ENCODE data around the gene LRP1B.

Gene LRP1B

DNA sequence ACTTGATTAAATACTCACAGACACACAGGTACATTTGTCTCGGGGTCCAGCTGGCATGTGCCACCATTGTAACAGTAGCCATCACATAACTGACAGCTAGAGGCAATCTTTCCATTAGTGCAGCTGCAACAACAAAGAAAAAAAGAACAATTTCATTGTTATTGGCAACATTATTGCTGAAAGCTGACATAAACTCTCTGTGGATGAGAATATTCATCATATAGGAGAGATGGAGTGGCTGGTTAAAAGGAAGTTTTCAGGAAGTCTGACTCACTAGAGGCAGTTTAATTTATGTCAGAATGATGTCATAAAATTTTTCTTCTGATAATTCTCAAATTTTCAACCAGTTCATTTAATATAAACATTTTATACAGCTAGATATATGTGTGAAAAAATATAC is 1860.6 kb downstream of the LRP1B start:
- no peak overlapping the region for H3K4me3 Mint-ChIP-seq
- H3K4me1 Mint-ChIP-seq: no peaks in the 10 kb centered on the region
- DNase-seq (ENCODE audit: low spot score in 2 of 2): no peak
- no peak for ATAC-seq (ENCODE audit: low read depth)
- H3K27ac Mint-ChIP-seq: no peak overlapping the region
- H3K36me3 Mint-ChIP-seq: no peaks in the 10 kb centered on the region
- peaks cover 2% of the 10 kb centered on the region for H3K9me3 Mint-ChIP-seq
- no peaks in the 10 kb centered on the region for H3K27me3 Mint-ChIP-seq

DNA sequence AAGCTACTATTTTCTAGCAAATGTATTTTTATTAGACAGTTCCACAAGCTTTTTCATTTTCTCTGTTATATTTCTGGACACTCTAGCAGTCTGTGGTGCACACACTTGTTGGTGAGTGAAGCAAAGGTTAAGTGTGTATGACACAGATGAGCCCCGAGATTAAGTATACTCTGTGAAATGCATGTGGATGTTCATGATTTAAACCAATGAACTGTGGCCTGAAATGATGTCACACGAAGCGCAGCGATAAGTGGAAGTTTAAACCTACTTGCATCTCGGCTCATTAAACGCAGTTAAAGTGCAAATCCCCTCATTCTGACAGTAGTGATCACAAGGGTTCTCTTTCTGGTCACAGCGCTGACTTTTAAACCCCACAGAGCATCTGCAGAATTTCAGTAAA is 1861.8 kb downstream of the LRP1B start:
- Mint-ChIP-seq H3K36me3 (no peaks in the 10 kb centered on the region), H3K27me3 (no peaks in the 10 kb centered on the region), H3K4me3 (no peak overlapping the region), H3K4me1 (no peaks in the 10 kb centered on the region), H3K9me3 (peaks cover 2% of the 10 kb centered on the region), H3K27ac (no peak overlapping the region)
- DNase-seq (ENCODE audit: low spot score in 2 of 2): no peak
- ATAC-seq (ENCODE audit: low read depth): no peak

DNA sequence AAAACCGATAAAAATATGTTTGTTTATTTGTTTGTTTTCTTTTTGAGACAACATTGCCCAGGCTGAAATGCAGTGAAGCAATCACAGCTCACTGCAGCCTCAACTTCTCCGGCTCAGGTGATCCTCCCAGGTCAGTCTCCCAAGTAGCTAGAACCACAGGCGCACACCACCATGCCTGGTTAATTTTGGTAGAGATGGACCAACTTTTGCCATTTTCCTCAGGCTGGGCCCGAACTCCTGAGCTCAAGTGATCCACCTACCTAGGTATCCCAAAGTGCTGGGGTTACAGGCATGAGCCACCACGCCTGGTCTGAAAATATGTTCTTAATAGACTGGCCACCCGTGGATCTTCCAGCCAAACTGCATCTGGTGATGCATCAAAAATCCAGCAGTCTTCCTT is 1867.9 kb downstream of the LRP1B start:
- DNase-seq (ENCODE audit: low spot score in 2 of 2) (no peak), ATAC-seq (ENCODE audit: low read depth) (no peak)
- Mint-ChIP-seq H3K36me3 (no peaks in the 10 kb centered on the region), H3K27ac (no peak overlapping the region), H3K9me3 (peaks cover 4% of the 10 kb centered on the region), H3K4me3 (no peak overlapping the region), H3K4me1 (no peaks in the 10 kb centered on the region), H3K27me3 (no peaks in the 10 kb centered on the region)

DNA sequence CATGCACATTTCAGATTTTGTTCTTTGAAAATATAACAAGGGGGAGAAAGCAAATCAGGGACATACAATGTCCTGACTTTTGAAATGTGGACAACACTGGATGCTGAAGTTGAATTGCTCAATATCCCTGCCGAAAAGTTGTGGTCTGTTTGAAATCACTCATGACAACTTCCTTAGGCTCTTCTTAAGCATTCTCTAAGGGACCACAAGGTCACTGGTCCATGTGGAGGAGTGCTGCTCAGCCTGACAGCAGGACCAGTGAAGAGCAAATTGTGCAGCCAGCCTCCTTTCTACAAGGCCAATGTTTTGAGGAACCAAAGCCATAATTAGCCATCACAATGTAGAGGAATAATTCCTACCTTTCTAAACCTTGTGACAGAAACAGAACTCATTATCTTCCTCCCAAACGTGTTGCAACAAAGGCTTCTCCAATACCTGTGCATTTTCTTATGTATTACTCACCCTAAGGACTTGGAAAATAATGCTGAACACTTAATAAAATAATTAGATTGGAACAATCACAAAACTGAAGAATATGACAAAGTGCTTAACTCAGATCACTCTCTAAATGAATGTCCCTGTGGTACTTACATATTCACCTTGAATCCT is 1873.0 kb downstream of the LRP1B start:
- H3K27ac Mint-ChIP-seq: no peak overlapping the region
- no peaks in the 10 kb centered on the region for H3K9me3 Mint-ChIP-seq
- DNase-seq (ENCODE audit: low spot score in 2 of 2) (no peak), ATAC-seq (ENCODE audit: low read depth) (no peak)
- no peaks in the 10 kb centered on the region for H3K4me1 Mint-ChIP-seq
- no peak overlapping the region for H3K4me3 Mint-ChIP-seq
- no peaks in the 10 kb centered on the region for H3K27me3 Mint-ChIP-seq
- H3K36me3 Mint-ChIP-seq: no peaks in the 10 kb centered on the region

DNA sequence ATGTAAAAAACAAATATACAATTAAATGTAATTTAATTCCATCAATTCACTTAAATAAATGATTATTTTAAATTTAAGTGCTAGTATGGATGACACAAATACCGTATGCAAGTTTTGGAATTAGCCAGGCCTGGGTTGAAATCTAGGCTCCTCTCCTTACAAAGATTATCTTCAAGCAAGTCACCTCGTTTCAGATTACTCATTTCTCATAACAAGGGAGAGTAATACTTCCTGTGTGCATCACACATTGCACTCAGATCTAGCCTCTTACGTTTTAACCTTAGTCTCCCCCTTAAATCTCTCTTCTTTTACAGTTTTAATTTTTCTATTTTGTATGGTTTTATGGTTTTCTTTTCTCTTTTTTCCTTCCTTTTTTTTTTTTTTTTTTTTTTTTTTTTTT is 1874.7 kb downstream of the LRP1B start:
- Mint-ChIP-seq H3K9me3 (no peaks in the 10 kb centered on the region), H3K27ac (no peak overlapping the region), H3K4me3 (no peak overlapping the region), H3K36me3 (no peaks in the 10 kb centered on the region), H3K27me3 (no peaks in the 10 kb centered on the region), H3K4me1 (no peaks in the 10 kb centered on the region)
- DNase-seq (ENCODE audit: low spot score in 2 of 2): no peak
- ATAC-seq (ENCODE audit: low read depth): no peak

DNA sequence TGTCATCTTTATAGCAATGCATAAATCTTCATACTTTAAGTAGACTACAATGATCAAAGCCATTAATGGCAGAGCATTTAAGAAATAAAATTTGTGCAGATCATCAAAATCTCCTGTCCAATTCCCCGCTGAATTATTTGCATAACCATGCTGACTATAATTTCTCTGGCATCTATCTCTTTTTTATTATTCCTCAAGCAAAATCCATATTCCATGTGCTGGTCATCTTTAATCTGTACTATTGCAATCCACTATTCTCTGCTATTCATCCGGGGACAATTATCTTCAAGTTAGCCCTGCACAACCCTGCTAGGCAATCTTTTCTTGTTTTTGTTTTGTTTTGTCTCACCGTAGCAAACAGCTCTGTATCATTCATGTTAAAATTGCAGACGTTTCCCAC is 1881.0 kb downstream of the LRP1B start:
- Mint-ChIP-seq H3K9me3 (no peaks in the 10 kb centered on the region), H3K36me3 (no peaks in the 10 kb centered on the region), H3K27me3 (no peaks in the 10 kb centered on the region), H3K4me1 (no peaks in the 10 kb centered on the region), H3K4me3 (no peak overlapping the region), H3K27ac (no peak overlapping the region)
- no peak for DNase-seq (ENCODE audit: low spot score in 2 of 2)
- ATAC-seq (ENCODE audit: low read depth): no peak

DNA sequence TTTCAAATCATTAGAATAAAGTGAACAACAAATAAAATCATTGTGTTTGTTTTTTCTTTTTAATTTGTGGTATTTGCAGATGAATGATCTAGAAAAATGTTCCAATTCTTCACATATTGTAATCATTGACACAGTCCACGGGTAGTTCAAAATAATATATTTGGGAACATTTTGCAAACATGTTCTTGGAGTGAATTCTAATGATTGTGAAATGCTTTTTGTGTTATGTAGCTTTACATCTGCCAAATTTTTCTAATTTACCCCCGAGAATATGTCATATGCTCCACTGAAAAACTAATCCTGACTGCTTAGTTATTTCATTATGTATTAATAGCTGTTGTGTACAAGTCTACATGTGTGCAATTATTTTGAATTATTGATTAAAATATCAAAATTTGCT is 1882.2 kb downstream of the LRP1B start:
- H3K4me1 Mint-ChIP-seq: no peaks in the 10 kb centered on the region
- H3K27ac Mint-ChIP-seq: no peak overlapping the region

DNA sequence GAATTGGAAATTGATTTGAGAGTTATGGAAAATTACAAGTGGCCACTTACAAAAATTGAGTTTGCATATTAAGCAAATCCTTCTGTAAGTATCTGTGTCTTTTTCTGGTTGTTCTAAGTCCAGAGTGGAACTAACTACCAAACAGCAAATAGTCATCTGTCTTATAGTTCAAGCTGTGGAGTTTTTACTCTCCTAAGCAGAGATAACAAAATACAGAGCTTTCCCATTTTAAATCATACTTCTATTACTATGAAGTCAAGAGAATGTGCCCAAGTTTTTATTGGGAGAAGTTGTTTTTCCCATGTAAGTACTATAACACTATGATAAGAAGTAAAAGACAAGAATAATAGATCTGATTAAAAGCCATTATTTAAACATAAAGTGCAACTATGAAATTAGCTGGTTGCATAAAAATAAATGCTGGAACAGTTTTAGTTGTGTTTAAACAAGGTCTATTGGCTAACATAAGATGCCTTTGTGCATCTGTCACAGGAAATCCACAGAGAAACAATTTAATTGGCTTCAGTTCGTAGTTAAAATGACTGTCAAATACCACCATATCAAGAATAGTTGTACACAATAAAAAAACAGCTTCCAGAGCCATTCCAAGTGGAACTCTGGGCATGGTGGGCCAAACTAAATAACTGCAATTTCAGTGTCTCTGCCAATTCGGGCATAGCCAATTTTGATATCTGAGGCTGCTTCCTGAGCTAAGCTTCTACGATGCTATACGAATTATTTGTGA is 1883.2 kb downstream of the LRP1B start:
- DNase-seq (ENCODE audit: low spot score in 2 of 2) (no peak), ATAC-seq (ENCODE audit: low read depth) (no peak)
- H3K9me3 Mint-ChIP-seq: peaks cover 2% of the 10 kb centered on the region
- H3K27ac Mint-ChIP-seq: no peak overlapping the region
- no peaks in the 10 kb centered on the region for H3K27me3 Mint-ChIP-seq
- no peak overlapping the region for H3K4me3 Mint-ChIP-seq
- no peaks in the 10 kb centered on the region for H3K36me3 Mint-ChIP-seq
- no peaks in the 10 kb centered on the region for H3K4me1 Mint-ChIP-seq

More for the DNA sequence above, 1882.2 kb downstream of the LRP1B start:
- Mint-ChIP-seq H3K36me3 (no peaks in the 10 kb centered on the region), H3K9me3 (peaks cover 1% of the 10 kb centered on the region), H3K27me3 (no peaks in the 10 kb centered on the region), H3K4me3 (no peak overlapping the region)
- DNase-seq (ENCODE audit: low spot score in 2 of 2) (no peak), ATAC-seq (ENCODE audit: low read depth) (no peak)

DNA sequence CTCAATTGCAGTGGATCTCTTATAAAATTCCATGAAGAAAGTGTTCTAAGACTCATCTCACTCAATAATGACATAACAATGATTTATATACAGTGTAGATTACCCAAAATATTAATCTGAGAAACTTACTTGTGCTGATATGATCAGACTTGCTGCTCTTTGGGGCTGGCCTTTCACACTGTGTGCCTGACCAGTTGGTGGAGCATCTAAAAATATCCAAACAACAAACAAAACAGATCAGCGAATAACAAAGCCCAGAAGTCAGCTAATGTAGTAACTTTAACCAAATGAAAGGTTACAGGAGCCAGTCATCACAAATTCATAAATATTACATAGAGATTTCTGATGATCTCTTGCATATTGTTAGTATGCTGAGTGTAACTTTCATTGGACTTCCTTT is 1883.9 kb downstream of the LRP1B start:
- ATAC-seq (ENCODE audit: low read depth): no peak
- H3K27ac Mint-ChIP-seq: no peak overlapping the region
- H3K27me3 Mint-ChIP-seq: no peaks in the 10 kb centered on the region
- H3K36me3 Mint-ChIP-seq: no peaks in the 10 kb centered on the region
- no peaks in the 10 kb centered on the region for H3K4me1 Mint-ChIP-seq
- H3K9me3 Mint-ChIP-seq: peaks cover 4% of the 10 kb centered on the region
- no peak overlapping the region for H3K4me3 Mint-ChIP-seq
- DNase-seq (ENCODE audit: low spot score in 2 of 2): no peak

DNA sequence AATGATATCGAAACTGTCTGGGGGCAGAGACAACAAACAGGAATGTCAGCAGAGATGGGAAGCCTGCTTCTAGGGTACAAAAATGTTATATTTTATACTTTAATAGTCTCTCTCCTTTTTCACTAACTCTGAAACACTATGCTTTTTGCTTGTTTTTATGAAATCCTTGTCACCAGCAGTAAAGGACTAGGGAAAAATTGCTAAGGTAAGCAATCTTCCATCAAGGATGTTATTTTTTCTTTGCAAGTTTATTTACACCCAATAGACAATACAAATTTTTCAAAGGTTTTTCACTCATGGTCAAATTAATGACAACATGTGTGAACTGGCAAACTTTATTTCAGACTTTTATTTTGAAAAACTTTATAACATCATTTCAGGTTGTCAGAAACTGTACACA is 1884.8 kb downstream of the LRP1B start:
- DNase-seq (ENCODE audit: low spot score in 2 of 2): no peak
- no peak for ATAC-seq (ENCODE audit: low read depth)

DNA sequence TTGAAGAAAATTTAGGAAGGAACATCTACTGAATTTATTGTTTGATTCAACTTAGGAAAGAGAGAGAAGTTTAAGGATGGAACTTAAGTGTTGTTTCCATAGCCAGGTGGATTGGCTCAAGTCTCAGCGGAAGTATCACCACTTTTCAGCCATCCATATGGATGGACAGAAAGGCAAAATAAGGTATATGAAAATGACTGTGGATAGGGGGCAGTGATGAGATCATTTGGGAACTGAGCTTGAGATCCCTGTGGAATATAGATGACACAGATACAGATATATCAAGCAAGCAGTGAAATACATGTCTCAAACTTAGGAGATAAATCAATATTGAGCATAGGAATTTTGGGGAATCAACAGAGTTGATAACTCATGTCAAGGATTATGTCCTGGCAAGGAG is 1887.9 kb downstream of the LRP1B start:
- Mint-ChIP-seq H3K36me3 (no peaks in the 10 kb centered on the region), H3K4me3 (no peak overlapping the region), H3K4me1 (no peaks in the 10 kb centered on the region), H3K9me3 (peaks cover 4% of the 10 kb centered on the region), H3K27ac (no peak overlapping the region), H3K27me3 (no peaks in the 10 kb centered on the region)
- DNase-seq (ENCODE audit: low spot score in 2 of 2) (no peak), ATAC-seq (ENCODE audit: low read depth) (no peak)

More for the DNA sequence above, 1884.8 kb downstream of the LRP1B start:
- Mint-ChIP-seq H3K36me3 (no peaks in the 10 kb centered on the region), H3K9me3 (peaks cover 4% of the 10 kb centered on the region), H3K27me3 (no peaks in the 10 kb centered on the region), H3K4me3 (no peak overlapping the region), H3K4me1 (no peaks in the 10 kb centered on the region), H3K27ac (no peak overlapping the region)

DNA sequence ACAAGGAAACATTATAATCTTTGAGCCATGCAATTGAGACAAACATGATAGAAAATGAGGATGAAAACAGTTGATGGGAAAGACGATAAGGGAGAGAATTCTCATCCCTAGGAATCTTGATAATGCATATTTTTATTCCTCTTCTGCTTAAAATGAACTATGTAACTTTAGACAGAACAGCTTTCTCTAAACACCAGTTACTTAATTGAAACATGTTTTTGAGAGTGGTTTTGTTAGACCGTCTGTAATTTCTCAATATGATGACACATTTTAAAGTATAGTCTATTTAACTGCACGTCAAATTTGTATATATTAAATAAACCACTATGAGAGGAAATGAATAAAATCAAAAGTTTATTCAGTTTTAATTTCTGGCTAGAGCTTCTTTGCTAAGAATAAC is 1896.7 kb downstream of the LRP1B start:
- no peaks in the 10 kb centered on the region for H3K27me3 Mint-ChIP-seq
- no peaks in the 10 kb centered on the region for H3K4me1 Mint-ChIP-seq
- H3K9me3 Mint-ChIP-seq: no peaks in the 10 kb centered on the region
- no peak overlapping the region for H3K4me3 Mint-ChIP-seq
- ATAC-seq (ENCODE audit: low read depth) (no peak), DNase-seq (ENCODE audit: low spot score in 2 of 2) (no peak)
- H3K36me3 Mint-ChIP-seq: no peaks in the 10 kb centered on the region
- no peak overlapping the region for H3K27ac Mint-ChIP-seq

DNA sequence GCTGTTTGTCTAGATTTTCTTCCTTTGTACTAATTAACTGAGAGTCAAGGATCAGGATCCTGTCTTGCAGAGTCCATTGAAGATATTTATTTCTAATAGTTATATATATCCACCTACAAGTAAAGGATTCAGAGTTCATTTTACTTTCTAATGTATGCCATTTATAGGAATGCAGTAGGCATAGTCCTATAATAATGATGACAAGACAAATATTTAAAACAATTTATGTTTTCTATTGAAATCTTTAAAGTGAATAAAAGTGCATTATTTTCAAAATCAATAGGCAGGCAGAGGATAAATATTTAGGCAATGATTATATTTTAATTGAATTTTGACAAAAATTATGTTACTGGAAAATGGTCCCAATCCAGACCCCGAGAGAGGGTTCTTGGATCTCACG is 1919.9 kb downstream of the LRP1B start:
- Mint-ChIP-seq H3K27me3 (no peaks in the 10 kb centered on the region), H3K36me3 (no peaks in the 10 kb centered on the region), H3K9me3 (peaks cover 5% of the 10 kb centered on the region), H3K4me3 (no peak overlapping the region), H3K4me1 (no peaks in the 10 kb centered on the region), H3K27ac (no peak overlapping the region)
- DNase-seq (ENCODE audit: low spot score in 2 of 2) (no peak), ATAC-seq (ENCODE audit: low read depth) (no peak)

DNA sequence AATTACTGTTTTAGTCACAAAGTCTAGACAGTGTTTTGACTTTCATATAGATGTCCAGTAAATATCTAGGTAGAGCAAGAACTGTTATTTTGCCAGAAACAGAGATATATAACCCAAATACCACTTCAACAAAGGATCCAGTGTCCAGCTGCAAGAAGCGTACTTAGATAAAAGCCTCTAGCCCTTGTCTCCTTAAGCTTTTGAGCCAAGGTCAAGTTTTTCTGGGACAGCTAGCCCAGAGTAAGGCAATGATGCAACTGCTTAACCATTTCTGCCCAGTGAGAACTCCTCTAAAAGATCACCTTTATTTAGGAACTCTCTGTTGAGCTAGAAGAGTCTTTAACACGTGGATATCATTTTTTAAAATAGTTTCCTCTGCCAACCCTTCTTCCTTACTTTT is 1925.7 kb downstream of the LRP1B start:
- peaks cover 4% of the 10 kb centered on the region for H3K9me3 Mint-ChIP-seq
- no peak for DNase-seq (ENCODE audit: low spot score in 2 of 2)
- no peak overlapping the region for H3K4me3 Mint-ChIP-seq
- no peaks in the 10 kb centered on the region for H3K27me3 Mint-ChIP-seq
- H3K27ac Mint-ChIP-seq: no peak overlapping the region
- H3K36me3 Mint-ChIP-seq: no peaks in the 10 kb centered on the region
- ATAC-seq (ENCODE audit: low read depth): no peak
- no peaks in the 10 kb centered on the region for H3K4me1 Mint-ChIP-seq

DNA sequence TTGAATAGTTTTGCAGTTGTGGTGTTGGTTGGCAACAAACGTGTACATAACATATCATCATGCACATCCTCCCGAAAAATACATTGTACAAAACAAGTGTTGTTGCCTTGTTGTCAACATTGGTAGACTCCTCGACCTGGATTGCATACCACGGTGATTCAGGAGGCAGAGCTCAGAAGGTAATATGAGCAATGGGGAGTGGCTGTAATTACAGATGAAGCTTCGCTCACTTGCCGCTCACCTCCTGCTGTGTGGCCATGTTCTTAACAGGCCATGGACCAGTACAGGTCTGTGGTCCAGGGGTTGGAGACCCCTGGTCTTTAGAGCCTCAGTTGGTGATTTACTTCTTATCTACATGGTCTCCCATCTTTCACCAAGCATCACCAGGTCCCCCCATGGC is 1927.5 kb downstream of the LRP1B start:
- no peak overlapping the region for H3K27ac Mint-ChIP-seq
- H3K4me1 Mint-ChIP-seq: no peaks in the 10 kb centered on the region
- H3K4me3 Mint-ChIP-seq: no peak overlapping the region
- no peaks in the 10 kb centered on the region for H3K36me3 Mint-ChIP-seq
- ATAC-seq (ENCODE audit: low read depth) (no peak), DNase-seq (ENCODE audit: low spot score in 2 of 2) (no peak)
- no peaks in the 10 kb centered on the region for H3K27me3 Mint-ChIP-seq
- H3K9me3 Mint-ChIP-seq: peaks cover 4% of the 10 kb centered on the region

Data from memory B cell (primary cell).